HG03565 (cell line): ENCODE results near the gene SLC5A9.
A peak's percentile ranks its signal among the peaks of the same experiment; 100 is the strongest.

Experiments used
- ATAC-seq: cut with Tn5 transposase; IDR thresholded peaks from one replicate; pipeline ENCODE4 v1.9.1; 2021; ENCODE audit warnings: mild to moderate bottlenecking, moderate library complexity; ENCODE audit not compliant: unreplicated experiment

Gene SLC5A9

DNA sequence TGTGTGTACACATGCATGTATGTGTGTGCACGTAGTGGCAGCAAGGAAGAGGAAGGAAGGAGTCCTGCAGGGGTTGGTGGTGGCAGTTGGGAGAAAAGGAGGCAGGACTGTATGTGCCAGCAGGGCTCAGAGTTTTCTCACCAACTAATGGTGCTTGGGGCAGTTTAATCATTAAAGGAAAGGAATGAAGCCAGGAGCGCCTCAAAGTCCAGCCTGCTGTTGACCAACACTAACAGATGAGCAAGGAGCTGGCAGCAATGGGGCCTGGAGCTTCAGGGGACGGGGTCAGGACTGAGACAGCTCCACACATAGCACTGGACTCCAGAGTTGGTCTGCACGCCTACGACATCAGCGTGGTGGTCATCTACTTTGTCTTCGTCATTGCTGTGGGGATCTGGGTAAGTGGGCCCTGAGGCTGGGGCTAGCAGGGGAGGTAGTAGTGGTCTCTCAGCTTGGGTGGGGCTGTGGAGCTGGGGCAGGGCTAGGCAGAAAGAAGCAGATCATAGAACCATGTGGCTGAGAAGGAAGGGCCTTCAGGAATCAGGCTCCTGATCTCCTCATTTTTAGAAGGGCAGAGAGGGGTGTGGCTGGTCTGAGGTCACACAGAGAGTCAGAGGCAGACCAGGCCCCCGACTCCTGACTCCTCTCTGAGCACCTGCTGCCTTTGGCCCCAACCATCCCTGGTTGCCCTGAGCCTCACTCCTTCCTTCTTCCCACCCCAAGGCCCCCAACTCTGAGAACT is at the start of gene SLC5A9:
SLC5A9 (plus strand) TSS at position 216 of the 742 bp plus-strand sequence; CDS start at position 237, 21 bp downstream.
- no peak for ATAC-seq

DNA sequence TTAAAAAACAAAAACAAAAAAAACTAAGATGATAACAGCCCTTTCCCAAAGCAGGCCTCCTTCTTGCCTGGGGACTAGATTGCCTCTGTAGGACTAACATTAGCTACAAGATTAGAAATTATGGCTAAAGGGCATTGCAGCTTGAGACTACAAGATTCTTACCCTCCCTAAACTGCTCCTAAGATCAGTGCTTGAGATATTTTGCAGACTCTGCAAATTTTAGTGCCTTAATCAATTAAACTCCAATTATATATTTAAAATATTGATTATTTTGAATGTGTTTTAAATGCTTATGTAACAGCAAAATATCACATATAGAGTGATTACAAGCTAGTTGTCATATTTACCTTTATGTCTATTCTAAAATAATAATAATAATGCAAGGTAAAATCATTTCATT is 47.4 kb upstream of the SLC5A9 start:
- ATAC-seq, result no peak

DNA sequence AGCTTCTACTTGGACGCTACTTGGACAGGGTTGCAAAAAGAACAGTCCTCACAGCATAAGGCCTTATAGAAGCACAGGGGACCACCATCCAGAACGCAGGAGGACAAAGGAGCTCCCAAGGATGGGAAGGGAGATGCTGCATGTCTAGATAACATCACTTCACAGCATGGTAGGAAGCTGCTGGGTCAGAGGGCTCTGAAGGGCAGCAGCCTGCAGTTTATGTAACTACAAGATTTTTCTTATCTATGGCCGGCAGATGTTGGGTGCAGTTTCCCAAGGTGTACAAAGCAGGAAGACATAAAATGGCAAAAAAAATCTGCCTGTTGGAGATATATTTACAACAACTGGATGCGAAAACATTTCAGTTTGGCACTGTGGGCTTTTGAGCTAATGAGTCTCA is 45.3 kb upstream of the SLC5A9 start:
- no peak for ATAC-seq

DNA sequence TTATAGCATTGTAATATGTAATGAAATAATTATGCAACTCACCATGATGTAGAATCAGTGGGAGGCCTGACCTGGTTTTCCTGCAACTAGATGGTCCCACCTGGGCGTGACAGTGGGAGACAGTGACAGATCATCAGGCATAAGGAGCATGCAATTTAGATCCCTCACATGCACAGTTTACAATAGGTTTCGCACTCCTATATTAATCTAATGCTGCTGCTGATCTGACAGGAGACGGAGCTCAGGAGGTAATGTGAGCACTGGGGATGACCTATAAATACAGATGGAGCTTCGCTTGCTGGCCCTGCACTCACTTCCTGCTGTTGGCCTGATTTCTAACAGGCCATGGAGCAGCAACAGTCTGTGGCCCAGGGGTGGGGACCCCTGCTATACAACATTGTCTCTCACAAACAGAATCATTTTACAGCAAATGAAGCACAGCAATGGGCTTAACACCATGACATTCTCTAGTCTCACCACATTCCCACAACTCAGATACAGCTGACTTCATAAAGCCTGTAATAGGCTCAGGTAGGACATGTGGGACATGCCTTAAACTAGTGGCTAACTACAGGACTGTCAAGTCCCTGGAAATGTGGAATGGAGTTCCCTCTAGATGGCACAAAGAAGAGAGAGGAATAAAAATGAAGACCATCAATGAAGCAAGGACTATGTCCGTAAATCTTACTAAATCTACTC is 40.7 kb upstream of the SLC5A9 start:
- no peak for ATAC-seq

DNA sequence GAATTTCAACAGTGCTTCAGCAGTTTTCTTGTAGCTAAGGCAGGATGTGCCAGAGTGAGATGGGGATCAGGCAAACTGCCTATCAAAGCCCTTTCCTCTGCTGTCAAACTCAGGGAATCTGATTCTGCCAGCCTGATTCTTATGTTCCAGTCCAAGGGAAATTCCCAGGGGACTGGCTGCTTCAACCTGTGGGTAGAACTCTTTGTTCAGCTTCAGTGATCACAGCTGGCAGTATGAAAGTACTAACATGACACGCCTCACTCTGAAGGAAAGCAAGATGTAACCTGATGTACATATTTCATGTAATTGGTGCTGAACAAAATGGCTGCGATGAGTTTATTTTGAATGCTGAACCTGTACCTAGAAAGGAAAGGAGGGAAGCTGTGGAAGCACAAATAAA is 40.1 kb upstream of the SLC5A9 start:
- ATAC-seq, result peak; percentile 56

DNA sequence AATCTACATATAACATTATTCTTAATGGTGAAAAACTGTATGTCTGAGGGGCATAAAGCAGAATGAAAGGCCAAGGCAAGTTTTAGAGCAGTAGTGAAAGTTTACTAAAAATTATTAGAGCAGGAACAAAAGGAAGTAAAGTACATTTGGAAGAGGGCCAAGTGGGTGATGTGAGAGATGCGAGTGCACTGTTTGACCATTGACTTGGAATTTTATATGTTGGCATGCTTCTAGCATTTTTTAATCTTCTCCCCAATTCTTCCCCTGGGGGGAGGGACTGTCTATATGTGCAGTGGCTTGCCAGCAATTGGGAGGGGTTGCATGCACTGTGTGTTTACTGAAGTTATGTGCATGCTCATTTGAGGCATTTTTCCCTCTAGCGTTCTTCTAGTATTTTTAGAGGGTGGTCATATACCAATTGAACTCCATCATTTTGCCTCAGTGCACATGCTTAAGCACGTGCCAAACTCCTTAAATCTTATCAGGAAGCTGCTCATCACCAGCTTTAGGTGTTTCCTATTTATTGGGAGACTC is 36.1 kb upstream of the SLC5A9 start:
- ATAC-seq, result no peak

DNA sequence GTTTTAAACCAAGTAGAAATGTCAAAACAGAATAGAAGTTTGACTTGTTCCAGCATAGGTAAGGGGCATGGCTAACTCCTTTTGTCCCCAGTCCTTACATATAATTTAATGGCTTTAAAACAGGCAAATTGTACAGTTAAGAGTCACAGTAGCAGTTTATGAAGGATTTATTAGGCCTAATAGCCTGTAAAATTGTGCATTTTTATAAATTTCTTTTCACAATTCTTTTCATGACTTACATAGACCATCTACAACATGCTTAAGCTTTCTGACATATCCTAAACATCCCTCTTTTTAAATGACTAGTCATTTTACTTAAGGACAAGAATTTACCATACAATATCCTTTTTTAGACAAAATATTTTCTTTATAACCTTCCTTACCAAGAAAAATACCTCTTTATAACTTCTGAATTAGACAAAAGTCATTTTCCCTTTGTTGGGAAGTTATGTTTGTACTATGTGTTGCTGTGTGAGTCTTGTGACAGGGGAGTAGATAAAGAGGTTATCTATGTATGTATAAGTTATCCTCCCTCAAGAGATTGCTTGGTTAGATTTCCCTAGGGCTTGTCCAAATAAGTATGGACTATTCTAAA is 34.5 kb upstream of the SLC5A9 start:
- ATAC-seq, result no peak

DNA sequence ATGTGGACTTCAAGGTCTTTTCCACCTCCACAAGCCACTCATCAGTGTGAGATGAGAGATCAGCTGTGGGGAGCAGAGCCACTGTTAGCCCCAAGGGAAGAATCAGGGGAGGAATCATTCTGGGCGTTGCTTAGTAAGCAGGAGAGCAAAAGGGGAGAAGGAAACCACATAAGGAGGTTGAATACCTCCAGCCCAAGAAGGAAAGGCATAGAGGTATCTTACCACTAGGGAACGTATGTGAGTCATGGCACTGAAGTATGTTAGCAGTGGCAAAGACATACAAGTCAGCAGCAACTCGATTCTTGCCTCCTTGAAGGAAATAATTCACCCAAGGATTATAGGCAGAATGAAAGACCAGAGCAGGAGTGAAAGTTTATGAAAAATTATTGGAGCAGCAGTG is 31.6 kb upstream of the SLC5A9 start:
- ATAC-seq, result no peak

DNA sequence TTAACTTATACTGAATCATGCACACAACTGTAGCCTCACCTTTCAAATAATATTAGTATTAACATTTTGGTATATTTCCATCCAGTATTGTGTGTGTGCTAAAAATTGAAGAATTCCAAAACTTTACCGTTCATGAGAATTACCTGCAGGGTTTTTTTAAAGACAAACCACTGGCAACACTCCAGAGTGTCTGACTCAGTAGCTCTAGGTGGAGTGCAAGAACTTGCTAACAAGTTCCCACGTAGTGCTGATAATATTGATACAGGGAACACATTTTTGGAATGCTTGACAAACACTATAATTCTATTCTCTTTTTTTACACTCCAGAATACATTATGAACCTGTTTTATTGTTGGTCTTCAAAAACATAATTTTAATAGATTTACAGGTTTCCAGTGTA is 27.7 kb upstream of the SLC5A9 start:
- ATAC-seq, result no peak

DNA sequence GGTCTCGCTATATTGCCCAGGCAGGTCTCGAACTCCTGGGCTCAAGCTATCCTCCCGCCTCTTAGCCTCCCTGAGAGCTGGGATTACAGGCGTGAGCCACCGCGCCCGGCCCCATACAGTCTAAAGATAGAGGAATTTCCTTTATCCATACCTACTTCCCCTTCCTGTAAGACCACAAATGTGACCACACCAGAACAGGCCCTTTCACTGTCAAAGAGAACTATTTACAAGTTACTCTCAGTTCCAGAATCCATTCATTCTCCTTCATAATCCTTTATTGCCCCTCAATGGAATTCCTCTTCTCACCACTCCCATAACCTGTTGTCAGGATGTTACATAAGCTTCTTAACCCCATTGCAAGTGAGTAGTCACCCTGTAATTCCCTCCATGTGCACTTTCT is 26.3 kb upstream of the SLC5A9 start:
- ATAC-seq, result no peak

DNA sequence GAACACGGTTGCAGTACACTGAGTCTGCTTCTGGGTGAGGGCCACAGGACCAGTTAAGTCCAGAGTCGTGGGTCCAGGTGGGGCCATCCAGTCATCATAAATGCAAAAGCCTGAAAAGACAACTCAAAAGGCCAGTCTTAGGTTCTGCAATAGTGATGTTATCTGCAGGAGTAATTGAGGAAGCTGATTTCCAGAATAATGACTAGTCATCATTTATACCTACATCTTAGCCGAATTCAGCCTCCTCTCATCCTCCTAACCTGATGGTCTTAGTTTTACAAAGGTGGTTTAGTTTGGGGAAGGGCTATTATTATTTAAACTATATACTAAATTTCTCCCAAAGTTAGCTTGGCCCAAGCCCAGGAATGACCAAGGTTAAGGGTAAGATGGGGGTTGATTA is 23.5 kb upstream of the SLC5A9 start:
- no peak for ATAC-seq

DNA sequence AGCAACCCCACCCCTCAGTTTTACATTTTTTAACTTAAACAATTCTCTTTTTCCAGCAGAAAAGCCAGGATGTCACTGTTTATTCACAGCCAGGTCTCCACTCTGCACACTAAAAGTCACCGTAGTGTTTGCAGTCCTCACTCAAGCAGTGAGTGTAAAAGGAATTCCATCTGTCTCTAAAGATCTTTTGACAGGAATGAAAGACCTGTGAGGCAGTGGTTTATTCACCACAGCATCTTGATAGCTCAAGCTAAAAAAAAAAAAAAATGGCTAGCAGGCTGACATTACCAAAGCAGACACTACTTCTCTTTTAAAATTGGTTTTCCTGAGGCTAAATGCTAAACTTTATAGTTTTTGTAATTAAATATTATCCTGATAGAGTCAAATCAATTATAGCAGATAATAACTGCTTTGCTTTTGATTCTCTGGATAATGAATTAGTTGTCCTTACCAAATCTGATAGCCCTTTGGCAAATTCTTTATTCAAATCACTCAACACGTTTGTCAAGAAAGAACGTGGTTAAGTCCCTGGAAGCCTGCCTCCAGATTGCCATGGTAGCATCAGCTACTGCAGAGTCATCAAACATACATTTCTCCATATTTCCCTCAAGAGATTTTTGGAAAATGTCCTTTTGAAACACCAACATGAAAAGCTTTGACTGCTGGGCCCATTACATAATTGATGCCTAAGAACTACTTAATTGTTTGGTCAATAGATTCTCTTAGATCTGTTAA is 22.2 kb upstream of the SLC5A9 start:
- ATAC-seq, result no peak

DNA sequence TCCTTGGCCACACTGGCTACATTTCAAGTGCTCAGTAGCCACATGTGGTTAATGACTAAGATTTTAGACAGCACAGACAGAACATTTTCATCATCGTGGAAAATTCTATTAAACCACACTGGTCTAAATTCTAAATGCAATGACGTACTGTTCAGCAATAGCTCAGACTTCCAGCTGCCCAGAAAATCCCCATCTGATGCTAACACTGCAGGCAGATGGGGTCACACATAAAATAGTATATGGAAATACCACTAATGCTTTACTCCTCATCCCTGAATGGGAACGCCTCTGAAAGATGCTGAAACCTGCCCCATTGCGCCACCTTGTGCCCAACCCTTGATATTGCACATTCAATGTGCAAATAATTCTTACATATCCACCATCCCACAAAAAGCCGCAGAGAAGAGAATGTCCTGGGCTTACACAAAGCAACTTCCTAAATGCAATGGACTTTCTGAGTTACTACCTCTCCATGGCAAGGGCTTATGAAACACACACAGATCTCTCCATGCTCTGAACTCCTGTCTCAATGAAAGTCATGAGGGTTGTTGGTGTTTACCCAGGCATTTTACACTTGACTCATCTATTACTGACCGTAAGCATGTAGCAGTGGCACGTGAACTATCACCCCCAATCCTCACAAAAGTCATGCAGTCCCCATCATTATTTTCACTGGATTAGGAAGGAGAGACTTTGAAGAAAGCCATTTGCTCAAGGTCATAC is 20.3 kb upstream of the SLC5A9 start:
- ATAC-seq, result no peak

DNA sequence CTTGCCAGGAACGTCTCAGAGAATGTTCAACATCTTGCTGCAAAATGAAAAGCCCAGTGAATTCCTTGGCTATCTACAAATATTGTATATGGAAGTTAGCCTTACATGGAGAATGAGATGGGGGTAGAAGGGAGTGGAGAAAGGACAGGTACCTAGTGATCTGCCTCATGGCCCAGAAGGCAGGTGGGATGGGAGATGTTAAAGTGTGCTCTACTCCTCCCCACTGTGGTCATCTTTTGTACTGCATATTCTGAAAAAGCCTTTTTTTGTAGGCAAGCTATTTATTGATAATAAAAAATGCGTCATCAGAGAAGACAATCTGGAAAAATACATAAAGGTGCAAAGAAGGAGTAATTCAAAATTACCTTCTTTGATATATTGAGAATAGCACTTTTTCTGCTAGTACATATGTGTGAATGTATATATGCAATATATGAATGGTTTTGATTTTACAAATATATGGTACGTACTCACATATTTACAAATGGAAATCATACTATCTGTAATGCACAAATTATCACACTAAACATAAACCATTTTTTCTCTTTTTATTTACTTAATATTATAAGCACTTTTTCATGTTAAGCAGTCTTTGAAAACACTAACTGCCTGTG is 19.1 kb upstream of the SLC5A9 start:
- peak; percentile 65 for ATAC-seq

DNA sequence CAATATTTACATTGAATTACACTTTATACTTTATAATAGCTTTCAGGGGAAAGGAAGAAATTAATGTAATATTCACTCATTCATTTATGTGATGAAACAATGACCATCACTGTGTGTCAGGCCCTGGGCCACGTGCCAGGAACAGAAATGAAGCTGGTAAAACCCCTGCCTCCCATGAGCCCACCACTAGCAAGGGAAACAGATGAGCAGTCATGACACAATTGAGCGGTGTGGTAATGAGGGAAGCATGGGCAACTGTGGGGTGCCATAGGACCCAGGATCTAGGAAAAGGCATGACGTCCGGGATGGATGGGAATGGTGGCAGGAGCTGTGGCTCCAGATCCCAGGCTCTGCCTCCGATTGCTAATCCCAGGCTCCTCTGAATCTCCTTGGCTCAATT is 17.0 kb upstream of the SLC5A9 start:
- ATAC-seq, result no peak

DNA sequence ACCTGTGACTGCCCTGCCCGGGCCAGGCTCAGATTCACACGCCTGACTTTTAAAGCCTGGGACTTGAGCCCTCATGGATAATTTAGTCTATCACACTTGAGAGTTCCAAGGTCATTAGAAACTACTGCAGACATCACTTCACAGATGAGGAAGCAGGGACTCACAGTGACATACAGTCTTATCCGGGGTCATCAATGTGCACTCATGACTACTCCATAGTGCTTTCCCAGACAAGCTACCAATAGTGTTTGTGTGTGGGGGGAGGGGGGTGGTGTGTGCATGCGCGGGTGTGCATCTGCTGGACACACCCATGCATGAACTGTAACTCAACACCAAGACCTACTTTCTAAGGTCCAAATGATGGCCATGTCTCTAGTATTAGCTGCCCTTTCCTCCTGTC is 16.1 kb upstream of the SLC5A9 start:
- ATAC-seq, result no peak

DNA sequence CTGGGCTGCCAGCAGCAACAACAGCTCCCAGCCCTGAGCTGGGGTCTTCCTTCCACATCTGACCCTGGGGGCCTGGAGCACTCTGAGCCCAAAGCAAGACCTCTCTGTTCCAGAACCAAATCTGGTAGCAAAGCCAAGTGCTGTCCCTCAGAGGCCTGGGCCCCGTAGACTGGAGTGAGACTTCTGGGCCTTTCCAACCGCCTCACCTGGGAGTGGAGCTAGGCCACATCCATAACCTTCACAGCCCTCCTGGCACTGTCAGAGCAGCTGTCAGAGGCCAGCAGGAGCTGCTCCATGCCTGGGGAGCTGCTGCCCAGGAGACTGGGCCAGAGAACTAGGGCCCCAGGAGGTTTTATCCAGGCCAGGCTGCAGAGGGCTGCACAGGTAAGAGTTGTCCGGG is 15.4 kb upstream of the SLC5A9 start:
- no peak for ATAC-seq

DNA sequence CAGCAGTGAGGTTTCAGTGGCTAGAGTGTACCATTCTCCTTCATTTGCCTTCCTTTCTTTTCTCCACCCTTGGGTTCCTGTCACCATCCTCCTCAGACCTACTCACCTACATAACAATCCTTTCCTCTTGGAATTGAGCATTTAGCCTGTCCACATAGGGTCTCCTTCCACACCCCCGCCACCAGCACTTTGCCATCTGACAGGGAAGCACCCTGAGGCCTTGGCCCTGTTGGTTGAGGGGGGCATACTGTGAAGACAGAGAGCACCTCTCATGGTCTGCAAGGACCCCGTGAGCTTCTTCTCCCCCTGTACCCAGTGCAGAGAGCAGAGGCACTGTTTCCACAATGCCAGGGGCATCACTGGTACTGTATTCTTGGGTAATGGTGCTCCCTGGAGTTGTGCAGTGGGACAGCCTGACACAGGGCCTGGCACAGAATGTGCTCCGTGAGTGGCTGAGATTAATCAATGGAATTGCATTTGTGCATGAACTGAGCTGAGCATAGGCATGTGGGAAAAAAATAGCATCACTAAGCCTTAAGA is 14.9 kb upstream of the SLC5A9 start:
- no peak for ATAC-seq

DNA sequence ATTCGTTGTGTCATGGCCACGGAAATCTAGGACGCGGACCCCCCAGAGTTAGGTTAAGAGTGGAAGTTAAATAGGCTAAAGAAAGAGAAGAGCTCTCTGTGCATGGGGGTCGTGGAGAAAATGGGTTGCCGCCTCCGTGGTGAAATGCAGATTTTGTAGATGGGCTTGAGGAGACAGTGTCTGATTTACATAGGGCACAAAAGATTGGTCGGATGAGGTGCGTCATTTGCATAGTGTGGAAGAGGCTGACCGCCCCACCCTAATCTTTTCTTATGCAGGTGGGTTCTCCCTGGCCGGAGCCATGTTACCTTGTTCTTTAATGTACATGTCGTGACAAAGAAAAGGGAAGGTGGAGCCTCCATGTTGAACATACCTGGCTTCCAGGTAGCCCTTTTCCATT is 14.3 kb upstream of the SLC5A9 start:
- ATAC-seq, result no peak

DNA sequence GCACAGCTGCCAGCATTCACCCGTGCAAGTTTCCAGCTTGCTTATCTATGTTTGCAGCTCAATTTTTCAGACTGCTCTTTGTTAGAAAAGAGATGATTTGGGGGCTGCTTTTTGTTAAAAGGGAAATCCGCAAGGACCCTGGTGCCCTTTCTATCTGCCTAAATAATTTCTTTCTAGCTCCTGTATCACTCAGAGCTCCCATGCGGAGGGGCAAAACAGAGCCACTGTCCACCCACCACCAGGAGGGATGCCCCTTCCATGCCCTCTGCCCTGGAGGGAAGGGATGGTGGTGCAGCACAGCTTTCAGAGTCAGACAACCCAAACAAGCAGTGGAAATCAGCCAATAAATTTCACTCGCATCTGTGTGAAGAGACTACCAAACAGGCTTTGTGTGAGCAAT is 13.9 kb upstream of the SLC5A9 start:
- ATAC-seq, result no peak
